GM19035 (cell line): ENCODE data around the gene TMEM170B.

ENCODE experiments used
- ATAC-seq: cut with Tn5 transposase; IDR thresholded peaks from one replicate; pipeline ENCODE4 v1.9.1; 2021; ENCODE audit not compliant: unreplicated experiment

TMEM170B gene, protein sequence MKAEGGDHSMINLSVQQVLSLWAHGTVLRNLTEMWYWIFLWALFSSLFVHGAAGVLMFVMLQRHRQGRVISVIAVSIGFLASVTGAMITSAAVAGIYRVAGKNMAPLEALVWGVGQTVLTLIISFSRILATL

DNA sequence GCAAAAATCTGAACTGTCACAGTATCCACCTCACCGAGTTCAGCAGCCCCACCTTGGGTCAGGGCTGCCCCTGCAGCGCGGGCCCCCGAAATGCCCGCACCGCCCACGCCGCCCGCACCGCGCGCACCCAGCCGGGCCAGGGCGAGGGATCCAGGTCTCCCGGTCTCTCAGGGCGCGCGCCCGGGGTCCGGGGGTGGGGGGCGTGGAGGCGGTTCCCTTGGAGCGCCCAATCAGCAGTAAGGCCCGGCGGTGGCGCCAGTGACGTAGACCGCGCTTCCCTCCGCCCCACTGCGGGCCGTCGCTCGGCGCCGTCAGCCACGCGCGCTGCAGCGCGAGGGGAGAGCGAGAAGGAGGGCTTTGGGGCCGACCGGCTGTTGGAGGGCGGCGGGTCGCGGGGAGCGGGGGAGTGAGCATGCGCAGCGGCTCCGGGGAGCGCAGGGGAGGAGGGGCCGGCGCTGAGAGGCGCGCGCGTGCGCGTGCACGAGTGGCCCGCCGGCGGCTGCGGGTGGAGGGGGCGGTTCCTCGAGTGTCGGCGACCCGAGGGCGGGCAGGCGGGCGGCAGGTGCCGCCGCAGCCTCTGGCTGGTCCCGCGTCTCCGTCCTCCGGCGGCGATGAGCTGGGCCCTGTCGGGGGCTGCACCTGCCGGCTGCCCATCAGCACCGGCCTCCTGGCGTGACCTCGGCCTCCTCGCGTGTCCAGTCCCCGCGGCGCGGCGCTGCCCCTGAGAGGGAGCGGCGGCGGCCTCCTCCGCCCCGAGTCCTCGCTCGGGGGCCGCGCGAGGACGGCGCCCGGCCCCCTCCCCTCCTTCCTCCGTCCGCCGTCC, at the start of gene TMEM170B:
Gene TMEM170B, plus strand, starts transcription at position 521 of the 823 bp plus-strand sequence. CDS start 529 bp downstream, outside the sequence.
- peak; percentile 96 for ATAC-seq

DNA sequence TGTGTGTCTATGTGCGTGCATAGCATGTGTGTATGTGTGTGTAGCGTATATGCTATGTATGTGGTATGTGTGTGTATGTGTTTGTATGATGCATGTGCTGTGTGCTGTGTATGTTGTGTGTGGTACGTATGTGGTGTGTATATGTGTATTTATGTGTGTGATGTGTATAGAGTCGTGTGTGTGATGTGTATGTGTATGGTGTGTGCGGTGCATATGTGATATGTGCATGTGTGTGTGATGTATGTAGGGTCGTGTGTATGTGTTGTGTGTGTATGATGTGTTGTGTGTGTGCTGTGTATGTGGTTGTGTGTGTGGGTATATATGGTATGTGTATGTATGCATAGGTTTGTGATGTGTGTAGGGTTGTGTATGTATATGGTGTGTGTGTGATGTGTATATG, 46.6 kb upstream of the TMEM170B start:
- ATAC-seq = no peak

DNA sequence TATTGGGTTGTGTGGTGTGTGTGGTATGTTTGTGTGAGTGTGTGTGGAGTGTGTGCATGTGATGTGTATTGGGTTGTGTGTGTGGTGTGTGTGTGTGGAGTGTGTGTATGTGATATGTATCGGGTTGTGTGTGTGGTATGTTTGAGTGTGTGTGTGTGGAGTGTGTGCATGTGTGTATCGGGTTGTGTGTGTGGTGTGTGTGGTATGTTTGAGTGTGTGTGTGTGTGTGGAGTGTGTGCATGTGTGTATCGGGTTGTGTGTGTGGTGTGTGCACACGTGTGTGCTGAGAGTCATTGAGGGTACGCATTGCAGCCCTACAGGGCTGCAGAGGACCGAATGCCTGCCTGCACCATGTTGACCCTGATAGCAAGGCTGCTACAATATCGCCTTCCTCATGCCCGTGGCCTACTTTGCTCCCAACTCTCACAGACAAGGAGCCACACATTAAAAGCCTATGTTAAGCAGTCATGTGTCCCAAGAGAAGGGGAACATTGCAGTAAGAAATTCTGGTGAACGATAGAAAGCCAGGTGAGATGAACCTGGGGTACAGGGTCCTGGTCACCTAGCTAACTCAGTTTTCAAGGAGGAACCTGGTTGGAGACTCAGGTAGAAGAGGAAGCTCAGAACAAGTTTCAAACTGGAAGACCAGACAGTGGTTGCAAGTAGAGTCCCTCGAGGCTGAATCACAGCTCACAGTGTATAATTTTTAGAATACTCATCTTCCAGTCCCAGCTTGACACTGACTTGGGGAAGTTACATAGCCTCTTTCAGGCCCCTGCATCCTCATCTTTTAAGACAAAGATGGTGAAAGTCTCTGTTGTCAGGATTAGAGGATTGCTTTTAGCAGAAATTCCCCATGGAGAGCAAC, 45.7 kb upstream of the TMEM170B start:
- peak; percentile 40 for ATAC-seq

DNA sequence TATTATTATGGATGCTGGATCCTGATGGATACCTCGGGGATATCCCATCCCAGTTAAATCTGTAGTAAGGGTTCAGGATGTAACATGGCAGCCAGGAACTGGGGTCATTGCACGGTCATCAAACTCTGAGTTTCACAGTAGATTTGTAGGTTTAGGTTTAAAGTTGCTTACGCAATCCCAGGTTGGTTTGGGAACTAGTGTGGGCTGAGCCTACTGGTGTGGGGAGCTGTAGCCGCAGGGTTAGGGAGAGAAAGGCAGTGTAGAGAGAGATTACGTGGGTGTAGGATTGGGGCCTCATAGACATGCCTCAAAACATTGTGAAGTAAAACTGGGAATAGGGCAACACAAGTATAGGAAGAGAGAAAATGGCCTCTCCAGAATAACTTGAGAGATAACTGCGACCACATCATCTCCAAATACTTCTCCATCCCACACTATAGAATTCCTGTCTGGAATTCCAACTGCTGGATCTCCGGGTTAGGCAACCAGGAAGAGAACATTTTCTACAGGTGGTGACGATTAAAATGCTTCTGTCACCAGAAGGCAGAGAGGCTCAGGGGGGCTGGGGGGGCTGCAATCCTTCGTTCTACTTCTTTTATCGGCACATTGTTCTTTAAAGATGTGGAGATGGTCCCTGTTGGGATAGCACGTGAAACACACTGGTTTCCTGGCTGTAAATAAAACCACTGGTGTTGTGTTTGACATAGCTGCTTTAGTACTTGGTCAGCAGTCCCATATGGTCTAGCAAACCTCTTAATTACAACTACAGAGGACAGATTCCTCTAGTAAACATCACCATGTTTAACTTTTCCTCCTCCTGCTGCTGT, 44.9 kb upstream of the TMEM170B start:
- no peak for ATAC-seq

DNA sequence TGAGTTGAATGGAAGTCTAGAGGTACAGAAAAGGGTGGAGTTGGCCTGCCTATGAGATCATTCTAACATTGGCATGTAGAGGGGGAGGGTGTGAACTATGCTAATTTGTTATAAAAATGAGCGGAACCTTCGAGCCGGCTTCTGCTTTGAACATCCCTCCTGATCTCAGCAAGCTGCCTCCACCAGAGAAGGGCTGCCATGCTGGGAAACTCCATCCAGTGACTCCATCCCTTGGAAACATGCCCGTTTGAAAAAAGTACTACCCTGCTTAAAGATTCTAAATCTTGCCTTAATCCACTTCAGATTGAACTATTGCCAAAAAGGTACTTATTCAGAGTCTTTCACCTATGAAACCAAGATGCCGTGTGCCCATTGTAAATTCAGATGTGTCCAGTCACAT, 43.6 kb upstream of the TMEM170B start:
- ATAC-seq = no peak

DNA sequence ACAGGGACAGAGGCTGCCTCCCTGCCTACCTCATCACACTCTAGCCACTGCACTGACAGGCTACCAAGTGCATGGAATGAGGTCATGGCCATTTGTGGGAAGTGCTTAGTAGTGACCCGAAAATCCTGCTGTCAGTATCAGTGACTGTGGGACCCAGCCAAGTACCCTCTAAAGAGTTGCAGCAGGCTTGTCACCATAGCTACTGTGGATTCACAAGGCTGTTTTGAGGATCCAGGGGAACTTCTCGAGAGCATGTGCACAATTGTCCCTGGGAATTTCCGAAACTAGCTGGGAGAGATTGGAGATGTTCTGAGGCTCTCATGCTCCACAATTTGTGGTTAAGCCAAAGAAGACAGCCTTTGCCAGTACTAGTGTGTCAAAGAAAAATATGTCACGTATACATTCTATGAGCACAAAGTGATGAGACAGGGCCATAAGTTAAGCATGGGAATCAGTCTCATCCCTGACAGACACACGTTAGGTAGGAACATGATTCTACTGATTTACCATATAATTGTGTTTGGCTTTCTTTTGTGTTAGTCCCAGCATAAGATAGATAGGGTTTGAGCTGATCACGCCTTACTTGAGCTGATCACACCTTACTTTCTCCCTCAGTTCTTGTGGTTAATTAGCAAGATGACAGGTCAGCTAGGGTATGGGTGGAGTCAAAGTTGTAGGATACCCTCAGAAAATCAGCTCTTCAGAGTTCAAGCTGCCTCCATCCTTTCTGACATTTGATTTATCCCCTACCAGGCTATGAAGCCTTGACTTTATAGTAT, 42.6 kb upstream of the TMEM170B start:
- ATAC-seq = no peak

DNA sequence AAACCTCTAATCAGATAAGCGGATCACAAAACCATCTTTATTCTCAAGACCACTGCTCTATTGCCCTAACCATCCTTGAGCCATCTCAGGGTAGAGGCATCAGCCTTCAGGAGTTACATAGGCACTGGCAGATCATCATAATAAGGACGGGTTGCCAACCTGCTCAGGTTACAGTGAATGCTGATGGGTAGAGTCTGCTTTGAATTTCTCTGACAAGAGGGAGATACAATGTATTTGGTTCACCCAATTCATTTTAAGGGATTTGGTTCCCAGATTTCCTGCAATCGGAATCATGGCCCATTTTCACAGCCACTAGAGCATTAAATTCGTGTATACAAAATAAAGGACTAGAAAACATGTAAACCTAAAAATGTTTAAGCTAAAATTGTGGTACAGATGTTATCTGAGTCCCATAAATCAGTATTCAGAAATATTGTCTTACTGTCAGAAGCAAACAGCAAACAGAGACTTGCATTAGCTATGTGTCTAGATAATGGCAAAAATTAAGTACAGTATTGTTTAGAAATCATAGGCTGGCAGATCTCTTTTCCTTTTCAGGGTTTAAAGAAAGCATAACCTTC, 41.9 kb upstream of the TMEM170B start:
- ATAC-seq = peak; percentile 12

DNA sequence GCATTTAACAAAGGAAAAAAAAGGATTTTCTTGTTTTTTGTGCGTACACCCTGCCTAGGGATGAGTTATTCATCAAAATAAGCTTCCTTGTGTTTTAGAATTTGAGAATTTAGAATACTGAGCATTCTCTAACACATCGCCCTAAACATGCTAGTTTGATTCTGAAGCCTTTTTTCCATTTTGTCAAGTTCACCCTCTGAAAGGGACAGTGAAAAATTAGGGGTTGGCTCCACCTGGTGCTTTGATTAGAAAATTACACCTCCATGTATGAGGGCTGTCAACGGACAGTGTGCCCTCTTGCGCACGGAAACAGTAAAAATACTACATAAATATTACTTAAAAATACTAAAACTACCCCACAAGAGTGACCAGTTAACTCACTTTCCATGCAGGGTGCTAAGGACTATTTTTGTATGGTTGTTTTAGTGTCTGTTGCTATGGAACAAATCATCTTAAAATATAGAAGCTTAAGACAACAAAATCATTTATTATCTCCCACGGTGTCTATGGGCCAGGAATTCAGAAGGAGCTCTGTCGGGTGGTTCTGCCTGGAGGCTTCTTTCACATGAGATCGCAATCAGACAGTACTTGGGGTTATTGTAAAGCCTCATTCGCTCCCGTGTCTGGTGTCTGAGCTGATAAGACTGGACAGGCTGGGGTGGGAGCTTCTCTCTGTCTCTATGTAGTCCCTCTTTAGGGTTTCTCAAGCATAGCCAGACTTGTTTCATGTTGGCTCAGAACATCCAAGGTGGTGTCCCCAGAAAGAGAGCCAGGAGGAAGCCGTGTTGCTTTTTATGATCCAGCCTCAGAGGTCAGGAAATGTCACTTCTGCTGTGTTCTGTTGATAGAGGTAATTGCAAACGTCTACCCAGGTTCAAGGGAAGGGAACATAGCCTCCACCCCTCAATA, 41.1 kb upstream of the TMEM170B start:
- ATAC-seq = peak; percentile 74

DNA sequence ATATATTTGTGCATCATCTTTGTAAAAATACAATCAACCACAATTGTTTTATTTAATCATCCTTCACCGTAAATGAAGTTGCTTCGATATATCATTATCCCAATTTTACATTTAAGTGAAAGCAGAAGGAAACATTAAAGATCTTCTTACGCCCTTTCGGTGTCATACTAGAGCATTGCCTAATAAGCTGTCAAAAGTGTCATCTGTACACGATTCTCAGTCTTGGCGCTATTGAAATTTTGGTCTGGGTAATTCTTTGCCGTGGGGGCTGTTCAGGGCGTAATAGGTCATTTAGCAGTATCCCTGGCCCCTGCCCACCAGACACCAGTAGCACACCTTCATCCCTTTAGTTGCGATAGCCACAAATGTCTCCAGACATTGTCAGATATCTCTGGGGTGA, 40.4 kb upstream of the TMEM170B start:
- ATAC-seq = no peak

DNA sequence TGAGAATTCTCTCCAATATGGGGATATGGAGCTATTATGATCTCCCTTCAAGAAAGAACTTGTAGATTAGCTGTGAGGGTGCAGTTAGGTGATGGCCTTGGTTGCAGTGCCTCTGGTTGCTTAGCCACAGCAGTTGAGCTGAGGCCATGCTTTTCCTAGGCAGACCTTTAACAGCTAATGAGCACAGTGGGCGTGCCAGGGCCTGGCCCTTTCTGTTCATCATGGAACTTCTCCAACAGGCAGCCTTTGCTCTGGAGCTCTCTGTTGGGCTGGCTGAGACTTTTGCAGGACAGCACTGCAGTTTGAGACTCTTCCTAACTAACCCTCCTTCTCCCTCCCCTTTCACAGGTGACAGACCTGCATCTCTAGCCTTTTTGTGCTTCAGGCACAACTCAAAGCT, 39.7 kb upstream of the TMEM170B start:
- no peak for ATAC-seq

DNA sequence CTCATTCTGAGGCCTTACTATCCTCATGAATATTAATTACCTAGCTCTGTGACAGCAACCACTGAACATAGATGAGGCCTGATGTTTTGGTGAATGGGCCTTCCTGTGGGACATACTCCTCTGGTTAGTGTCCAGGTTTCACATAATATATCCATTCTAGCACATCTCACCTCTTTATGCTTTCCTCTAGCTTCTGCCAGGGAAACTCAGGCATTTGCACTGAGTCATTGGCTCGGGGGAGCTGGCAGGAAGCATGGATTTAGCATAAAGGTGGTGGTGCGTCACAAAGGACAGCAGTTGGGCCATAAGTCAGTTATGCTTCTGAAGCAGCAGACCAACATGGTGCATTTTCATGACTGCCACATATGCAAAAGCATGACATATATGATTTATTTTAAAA, 37.5 kb upstream of the TMEM170B start:
- ATAC-seq = no peak

DNA sequence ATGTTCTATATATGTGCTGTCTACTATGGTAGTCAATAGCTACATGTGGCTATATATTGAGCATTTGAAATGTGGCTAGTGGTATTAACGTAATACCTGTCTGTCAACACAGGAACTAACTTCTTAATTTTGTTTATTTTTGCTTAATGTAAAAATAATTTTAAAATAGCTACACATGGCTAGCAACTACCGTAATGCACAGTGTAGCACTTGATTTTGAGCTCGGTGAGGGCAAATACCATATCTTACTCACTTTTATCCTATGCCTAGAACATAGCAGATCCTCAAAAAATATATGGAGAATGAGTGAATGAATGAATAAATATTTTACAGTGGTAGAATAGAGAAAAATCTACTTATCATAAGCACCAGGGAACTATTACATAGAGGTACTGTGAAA, 28.1 kb upstream of the TMEM170B start:
- no peak for ATAC-seq

DNA sequence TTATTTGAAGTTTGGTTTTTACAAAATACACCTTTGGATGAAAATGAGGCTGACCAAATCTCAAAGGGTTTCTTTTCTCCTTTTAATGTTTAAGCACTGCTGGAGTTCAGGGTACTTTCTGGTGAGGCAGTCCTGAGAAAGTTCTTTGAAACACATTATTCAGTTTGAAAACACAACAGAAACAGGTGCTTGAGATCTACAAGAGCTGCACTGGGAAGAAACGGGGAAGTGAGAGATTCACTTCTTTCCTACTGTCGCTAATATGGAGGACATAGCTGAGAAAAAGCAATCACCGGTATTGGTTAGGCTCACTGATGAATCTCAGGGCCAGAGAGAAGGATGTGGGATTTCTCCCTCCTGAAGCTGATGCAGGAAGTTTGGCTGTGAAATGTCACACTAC, 22.9 kb upstream of the TMEM170B start:
- ATAC-seq = peak; percentile 91

DNA sequence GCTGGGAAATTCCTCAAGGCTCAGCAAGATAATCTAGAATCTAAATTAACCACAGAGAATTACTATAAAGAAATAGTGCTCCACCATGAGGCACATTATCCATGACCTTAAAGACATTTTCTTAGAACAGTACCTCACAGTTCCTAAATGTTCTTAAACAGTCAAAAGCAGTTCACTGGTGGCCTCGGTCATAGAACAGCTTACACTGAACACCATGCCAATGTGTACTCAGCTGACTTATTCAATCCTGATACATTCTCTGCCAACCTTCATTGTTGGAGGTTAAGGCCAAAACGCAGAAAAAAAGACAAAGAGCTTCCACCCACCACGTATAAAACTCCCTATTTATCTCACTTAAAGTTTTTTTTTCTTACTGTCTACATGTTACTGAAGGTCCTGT, 21.8 kb upstream of the TMEM170B start:
- no peak for ATAC-seq

DNA sequence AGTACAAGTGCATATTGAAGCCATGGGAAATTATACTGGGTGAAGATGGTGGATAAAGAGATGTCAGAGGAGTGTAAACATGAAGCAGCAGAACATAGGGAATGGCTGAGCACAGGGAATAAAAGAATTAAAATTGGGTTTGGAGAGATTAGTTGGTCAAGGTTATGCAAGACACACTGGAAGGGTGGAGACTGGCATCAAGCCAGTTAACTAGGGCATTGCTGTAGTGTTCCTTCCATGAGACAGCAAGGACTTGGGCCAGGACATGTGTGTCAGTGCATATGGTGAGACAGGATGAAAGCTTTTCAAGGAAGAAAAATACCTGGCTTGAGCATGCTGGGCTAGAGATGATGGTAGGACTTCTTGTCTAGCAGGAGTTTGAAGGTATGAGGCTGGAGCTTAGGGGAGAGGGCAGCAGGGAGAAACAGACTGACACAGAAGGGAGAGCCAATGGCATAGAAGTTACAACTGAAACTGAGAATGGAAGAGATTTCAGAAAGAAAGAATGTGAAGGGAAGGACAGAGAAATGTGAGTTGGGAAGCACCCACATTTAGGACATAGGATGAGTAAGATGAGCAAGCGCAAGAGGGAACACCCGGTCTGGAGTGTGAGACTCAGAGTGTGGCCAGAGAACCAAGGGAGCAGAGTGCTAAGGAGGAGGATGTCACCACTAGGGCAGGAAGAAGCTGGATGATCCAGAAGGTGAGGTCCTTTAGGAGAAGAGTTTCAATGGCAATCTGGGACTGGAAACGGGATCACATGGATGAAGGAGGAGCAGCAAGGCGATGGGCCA, 14.5 kb upstream of the TMEM170B start:
- ATAC-seq = no peak

DNA sequence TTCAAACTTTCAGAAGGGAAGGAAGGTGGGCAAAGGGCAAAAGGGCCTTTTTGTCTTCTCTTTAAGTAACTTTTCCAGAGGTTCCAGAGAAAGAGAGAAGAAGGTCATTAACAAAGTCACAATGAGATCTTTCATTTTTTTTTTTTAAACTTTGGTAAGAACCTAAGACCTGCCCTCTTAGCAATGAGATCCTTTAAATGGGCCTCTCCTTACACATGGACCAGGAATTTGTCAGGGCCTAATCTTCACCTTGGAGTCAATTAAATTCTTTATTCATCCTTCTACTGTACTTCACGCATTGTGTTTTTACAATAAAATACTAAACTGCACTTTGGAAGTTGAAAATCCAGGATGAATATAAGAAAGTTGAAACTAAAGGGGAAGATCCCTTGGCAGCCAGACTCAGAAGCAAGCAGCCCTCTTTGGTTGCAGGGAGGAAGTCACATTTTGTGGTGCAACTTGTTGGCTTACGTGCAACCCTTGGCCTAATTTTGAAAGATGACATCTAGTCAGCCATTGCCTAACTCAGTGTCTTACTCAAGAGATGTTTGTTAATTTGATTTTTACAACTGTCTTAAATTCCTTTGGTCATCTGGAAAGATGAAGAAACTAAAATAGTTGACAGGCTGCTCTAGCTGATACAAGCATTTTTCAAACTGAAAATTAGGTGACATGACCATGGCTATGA, 11.9 kb upstream of the TMEM170B start:
- no peak for ATAC-seq

DNA sequence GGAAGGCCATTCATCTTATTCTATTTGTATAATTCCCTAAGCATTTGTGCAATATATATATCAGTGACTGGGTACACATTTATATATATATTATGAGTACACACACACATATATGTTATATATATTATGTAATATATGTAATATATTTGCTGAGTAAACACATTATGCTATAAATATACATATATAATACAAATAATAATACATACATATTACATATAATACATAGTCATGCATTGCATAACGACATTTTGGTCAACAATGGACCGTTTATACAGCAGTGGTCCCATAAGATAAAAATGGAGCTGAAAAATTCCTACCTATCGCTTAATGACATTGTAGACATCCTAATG, 11.4 kb upstream of the TMEM170B start:
- no peak for ATAC-seq
